ENCODE measurements around the gene ACSM2A.

GRCh38 chr16:20510323-20510722 lies 59.0 kb downstream of the ACSM2A start:
- TF ChIP-seq, protein P1, sequence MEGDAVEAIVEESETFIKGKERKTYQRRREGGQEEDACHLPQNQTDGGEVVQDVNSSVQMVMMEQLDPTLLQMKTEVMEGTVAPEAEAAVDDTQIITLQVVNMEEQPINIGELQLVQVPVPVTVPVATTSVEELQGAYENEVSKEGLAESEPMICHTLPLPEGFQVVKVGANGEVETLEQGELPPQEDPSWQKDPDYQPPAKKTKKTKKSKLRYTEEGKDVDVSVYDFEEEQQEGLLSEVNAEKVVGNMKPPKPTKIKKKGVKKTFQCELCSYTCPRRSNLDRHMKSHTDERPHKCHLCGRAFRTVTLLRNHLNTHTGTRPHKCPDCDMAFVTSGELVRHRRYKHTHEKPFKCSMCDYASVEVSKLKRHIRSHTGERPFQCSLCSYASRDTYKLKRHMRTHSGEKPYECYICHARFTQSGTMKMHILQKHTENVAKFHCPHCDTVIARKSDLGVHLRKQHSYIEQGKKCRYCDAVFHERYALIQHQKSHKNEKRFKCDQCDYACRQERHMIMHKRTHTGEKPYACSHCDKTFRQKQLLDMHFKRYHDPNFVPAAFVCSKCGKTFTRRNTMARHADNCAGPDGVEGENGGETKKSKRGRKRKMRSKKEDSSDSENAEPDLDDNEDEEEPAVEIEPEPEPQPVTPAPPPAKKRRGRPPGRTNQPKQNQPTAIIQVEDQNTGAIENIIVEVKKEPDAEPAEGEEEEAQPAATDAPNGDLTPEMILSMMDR (IDR thresholded peaks at IDR 0.05 in 2 of 3, conservative IDR thresholded peaks at IDR 0.05 in 1 of 3; ENCODE audit: borderline replicate concordance in 1 of 3, insufficient read depth in 1 of 3, low read depth in 2 of 3, low read length in 2 of 3) = no peak
- TF ChIP-seq EZH2 (IDR thresholded peaks at IDR 0.05) (no peak), POLR2A (IDR thresholded peaks at IDR 0.05; ENCODE audit: borderline replicate concordance, extremely low read depth, insufficient read depth, insufficient read length) (no peak), CEBPB (IDR thresholded peaks at IDR 0.05; ENCODE audit: low read depth) (no peak), EZH2phosphoT487 (IDR thresholded peaks at IDR 0.05; ENCODE audit: borderline replicate concordance) (no peak), RAD21 (IDR thresholded peaks at IDR 0.05; ENCODE audit: low read depth) (no peak), ZNF274 (IDR thresholded peaks at IDR 0.05; ENCODE audit: low read depth, low read length) (no peak), YY1 (IDR thresholded peaks at IDR 0.05; ENCODE audit: extremely low read depth, insufficient replicate concordance, low read depth, low read length) (no peak)
- TF ChIP-seq, protein P2, sequence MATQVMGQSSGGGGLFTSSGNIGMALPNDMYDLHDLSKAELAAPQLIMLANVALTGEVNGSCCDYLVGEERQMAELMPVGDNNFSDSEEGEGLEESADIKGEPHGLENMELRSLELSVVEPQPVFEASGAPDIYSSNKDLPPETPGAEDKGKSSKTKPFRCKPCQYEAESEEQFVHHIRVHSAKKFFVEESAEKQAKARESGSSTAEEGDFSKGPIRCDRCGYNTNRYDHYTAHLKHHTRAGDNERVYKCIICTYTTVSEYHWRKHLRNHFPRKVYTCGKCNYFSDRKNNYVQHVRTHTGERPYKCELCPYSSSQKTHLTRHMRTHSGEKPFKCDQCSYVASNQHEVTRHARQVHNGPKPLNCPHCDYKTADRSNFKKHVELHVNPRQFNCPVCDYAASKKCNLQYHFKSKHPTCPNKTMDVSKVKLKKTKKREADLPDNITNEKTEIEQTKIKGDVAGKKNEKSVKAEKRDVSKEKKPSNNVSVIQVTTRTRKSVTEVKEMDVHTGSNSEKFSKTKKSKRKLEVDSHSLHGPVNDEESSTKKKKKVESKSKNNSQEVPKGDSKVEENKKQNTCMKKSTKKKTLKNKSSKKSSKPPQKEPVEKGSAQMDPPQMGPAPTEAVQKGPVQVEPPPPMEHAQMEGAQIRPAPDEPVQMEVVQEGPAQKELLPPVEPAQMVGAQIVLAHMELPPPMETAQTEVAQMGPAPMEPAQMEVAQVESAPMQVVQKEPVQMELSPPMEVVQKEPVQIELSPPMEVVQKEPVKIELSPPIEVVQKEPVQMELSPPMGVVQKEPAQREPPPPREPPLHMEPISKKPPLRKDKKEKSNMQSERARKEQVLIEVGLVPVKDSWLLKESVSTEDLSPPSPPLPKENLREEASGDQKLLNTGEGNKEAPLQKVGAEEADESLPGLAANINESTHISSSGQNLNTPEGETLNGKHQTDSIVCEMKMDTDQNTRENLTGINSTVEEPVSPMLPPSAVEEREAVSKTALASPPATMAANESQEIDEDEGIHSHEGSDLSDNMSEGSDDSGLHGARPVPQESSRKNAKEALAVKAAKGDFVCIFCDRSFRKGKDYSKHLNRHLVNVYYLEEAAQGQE (IDR thresholded peaks at IDR 0.05; ENCODE audit: low read depth) = no peak

Measured in HCT116 (cell line).